ENCODE results near the gene KAT2B.

DNA sequence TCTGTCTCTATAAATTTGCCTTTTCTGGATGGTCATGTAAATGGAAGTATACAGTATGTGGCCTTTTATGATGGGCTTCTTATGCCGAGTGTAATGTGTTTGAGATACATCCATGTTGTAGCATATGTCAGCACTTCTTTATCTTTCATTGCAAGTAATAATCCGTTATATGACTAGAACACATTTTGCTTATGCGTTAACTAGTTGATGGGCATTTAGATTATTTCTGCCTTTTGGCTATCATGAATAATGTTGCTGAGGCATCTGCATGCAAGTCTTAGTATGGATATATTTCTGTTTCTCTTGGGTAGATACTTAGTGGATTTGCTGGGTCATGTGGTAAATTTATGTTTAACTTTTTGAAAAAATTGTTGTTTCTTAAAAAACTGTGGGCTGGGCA, 19.7 kb downstream of the KAT2B start:
- TF ChIP-seq EZH2 (IDR thresholded peaks at IDR 0.05) (no peak), POLR2AphosphoS5 (IDR thresholded peaks at IDR 0.05; ENCODE audit: borderline replicate concordance, low read depth, low read length) (no peak)

Measured in SK-N-MC (cell line).